Stimulated activated CD8-positive, alpha-beta memory T cell treated with anti-CD3 and anti-CD28 coated beads, Interleukin-12 subunit alpha, Interleukin-12 subunit beta, amount 100 ng/mL, for 1 hour (primary cell): ENCODE data around the gene HOXC6.

ENCODE experiments used
- DNase-seq: peaks from one replicate; pipeline ENCODE4 v3.0.0-alpha.2; 2020; ENCODE audit warnings: low read depth

Gene HOXC6

DNA sequence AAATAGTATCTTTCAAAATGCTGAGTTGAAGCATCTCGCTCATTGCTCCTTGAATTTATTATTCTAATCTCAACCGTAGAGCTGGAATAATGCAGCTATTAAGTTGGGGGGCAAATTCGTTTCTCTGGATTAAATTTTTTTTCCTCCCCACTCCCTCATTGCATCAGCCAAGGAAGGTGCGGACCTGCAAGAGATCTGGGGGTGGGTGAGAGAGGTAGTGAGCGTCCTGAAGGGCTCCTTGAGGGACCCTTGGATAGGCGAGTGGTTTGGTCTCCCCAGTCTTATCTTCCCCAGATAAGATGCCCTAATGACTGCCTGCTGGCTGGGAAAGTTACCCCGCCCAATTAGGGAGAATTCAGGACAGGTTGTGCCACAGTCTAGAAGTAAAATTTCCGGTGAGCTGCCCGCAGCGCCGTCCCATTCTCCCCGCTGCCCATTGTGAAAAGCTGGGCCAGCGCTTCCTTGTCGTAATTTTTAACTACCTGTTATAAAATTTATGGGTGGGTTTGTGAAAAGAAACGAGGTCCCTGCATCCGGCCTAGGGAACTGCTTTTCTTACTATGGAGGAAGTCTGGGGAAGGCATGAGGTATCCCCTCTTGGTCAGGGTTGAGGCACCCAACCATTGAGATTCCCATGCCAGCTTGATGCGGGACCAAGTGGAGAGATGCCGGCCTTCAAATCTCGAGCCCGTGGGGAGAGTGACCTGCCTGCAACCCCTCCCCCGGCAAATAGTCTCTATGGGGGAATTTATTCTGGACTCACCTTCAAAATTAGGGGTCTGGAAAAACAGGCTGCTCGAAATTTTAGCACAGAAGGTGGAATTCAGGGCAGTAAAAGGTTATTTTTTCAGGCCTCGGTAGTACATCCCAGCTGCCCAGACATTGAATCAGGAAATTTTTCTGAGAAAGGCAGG is 13.0 kb upstream of the HOXC6 start:
- DNase-seq = no peak

DNA sequence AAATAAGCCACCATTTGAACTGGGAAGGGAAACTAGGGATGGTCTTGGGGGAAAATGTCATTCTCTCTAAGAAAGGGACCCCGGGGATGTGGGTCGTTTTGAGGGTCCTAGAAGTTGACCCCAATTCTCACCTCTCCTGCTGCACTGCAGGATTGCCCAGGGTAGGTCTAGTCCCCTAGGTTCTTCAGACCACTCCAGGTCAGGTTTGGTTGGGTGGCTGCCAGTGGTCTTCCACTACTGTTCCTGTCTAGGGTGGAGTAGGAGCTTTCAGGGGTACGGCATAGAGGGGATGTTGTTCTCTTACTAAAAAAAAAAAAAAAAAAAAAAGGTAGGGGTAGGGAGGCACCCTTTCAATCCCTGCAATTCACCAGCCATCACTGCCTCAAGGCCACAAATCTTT is 12.2 kb upstream of the HOXC6 start:
- DNase-seq = no peak

DNA sequence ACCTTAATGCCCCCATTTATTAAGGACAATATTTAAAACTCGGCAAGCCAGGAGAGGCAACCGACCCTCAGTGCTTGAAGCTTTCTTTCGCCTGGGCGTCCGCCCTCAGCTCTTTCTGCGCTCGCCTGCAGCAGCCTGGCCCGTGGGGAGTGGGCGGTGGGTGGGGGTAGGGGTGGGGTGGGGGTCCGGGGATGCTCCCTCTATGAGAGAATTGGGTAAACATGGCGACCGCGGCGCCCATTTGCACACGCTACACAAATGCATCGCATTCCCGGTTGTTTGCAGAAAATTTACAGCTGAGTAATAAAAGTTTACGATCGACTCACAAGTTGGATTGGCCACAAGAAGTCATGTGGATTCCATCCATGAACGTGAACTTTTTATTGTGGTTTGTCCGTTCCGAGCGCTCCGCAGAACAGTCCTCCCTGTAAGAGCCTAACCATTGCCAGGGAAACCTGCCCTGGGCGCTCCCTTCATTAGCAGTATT is 11.7 kb upstream of the HOXC6 start:
- no peak for DNase-seq

DNA sequence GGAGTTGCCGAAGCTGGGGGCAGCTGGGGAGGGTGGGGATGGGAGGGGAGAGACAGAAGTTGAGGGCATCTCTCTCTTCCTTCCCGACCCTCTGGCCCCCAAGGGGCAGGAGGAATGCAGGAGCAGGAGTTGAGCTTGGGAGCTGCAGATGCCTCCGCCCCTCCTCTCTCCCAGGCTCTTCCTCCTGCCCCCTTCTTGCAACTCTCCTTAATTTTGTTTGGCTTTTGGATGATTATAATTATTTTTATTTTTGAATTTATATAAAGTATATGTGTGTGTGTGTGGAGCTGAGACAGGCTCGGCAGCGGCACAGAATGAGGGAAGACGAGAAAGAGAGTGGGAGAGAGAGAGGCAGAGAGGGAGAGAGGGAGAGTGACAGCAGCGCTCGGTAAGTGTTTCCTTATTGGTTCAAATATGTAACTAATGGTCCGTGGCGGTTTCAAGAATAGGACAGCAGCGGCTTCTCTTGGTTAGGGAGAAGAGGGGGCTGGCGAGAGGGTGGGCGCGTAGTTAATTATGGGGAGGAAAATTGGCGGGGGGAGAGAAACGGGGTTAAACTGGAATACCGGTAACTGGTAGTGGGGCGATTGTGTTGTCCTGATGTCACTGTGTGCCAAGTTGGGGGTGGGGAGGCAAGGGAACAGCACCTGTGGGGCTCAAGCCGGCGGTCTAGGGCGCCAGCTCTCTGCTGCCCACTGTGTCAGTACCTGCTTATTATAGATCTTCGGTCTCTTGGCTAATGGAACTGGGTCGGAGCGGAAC is 11.0 kb upstream of the HOXC6 start:
- DNase-seq = no peak

DNA sequence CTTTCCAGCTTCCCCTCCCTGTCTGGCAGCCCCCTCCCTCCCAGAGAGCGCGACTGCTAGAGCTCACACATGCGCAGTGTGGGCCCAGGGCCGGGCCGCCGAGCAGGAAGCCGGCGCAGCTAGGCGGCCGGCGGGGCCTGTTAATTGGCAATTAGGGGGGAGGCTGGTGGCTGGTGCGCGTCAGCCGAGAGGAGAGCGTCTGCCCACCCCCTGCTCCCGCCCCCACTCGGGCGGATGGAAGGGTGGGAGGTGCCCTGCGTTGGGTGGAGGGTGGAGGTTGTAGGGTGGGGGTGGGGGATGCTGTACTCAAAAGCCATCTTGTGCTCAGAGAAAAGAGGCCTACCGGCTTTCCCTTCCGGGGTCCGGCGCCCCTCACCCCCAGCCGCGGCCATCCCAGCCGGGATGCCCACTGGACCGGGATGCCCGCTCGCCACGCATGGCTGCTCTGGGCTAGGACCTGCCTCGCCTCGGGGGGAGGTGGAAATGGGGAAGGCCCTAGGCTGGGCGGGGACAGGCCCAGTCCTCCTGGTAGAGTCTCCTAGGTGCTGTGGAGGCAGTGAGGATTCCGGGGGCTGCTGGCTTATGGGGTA is 10.3 kb upstream of the HOXC6 start:
- peak; percentile 57 for DNase-seq

DNA sequence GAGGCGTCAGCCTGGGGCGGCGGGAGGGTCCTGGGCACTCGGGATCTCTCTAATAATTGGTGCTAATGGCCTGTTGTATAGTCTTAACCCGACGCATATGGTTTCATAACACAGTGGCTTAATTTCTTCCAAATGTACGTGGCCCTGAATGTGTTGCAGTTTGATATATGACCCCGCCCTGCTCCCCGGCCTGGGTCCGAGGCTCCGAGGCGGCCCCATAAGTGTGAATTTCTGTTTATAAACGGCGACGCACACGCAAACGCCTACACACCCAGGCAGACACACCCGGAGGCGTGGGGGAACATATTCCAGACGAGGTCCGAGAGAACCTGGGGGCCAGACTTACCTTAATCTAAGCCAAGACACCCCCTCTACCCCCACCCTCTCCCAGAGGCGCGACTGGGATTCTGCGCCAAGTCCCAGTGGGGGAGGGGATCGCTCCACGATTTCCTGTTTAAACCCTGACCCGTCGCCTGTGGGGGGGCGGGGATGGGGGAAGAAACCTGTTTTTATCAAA is 9.7 kb upstream of the HOXC6 start:
- no peak for DNase-seq

DNA sequence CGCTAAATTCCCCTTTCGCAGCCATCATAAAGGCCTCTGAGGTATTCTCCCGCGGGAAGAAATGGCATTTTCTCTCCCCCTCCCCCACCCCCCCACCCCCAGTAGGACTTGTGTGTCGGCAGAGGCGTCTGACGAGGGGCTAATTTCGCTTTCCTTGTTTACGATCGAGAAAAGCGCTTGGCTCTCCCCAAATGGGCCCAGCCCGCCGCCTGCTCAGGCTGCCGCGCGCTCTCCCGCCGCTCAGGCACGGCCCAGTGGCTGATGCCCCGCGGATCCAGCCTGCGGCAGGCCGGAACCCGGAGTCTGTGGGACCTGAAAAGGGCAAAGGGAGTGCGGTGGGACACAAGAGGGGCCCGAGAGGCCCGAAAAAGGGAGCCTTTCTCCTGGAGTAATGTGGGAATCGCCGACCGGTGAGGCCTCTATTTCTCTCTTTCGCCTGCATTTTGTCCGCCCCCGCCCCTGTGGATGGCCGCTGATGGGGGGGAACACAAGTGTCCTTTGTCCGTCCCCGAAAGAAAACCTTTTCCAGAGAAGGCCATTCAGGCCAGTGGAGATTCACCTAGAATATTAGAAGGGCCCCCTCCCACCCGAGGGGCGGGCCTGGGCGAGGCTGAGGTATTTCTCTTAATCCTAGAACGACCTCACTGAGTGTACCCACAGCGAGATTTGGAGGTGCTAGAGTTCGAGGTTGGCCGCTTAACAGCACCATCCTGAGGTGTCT is 9.0 kb upstream of the HOXC6 start:
- no peak for DNase-seq

DNA sequence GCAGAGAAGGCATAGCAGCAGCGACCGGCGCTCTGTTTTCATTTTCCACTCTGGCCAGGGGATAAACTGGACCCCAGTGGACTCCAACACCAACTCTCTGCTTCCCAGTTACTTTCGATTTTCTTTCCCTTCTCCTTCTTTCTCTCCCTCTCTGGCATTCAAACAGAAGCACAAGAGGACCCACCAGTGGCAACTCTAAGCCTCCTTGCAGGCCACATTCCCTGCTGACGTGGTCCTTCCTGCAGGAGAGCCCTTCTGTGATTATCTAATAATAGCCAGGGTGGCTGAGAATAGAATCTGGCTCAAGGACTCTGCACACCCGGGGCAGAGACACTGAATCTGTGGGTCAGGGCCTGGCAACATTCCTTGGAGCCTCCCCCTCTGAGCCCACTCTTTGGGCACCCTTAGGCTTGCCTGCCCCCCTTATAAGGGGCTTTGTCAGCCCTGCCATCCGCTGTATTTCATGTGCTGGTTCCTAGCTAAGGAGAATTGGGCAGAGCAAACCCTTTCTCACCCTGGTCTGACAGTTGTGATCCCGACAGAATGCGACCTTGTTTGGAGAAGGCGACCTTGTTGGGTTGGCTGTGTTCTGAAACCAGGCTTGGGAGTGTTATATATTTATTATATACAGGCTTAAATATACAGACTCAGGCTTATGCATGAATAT is 8.2 kb upstream of the HOXC6 start:
- DNase-seq = no peak

DNA sequence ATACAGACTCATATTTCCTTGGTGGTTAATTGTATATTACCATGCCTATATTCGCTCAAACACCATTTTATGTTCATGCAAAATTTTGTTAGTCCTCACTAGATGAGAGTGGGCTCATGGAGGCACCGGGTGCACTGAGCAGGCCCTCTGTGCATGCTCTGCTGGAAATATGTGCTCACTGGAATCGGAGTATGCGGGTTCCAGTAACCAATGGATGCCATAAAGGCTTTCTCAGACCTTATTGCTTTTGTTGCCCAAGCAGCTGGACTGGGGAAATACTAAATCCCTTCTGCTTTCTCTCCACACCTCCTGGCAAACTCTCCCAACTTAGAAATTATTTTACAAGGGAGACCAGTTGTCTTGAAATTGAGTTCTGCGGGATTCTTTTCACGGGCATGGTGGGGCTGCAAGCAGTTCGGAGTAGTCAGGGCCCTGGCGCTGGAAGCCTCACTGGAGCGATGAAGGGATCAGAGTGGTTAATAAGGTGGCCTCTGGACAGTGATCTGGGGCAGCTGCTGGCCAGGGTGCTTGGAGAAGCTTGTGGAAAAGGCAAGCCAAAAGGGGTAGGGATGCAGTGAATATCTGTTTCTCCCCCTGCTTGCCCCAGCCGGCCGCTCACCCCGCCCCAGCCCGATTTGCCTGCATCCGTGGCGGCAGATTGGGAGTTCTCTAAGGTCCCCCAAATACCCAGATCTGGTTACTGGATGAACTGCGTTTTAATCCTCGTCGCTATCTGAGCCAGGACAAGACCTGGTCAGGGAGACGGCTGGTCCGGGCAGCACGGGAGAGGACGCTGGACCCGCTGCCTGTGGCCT is 7.4 kb upstream of the HOXC6 start:
- no peak for DNase-seq

DNA sequence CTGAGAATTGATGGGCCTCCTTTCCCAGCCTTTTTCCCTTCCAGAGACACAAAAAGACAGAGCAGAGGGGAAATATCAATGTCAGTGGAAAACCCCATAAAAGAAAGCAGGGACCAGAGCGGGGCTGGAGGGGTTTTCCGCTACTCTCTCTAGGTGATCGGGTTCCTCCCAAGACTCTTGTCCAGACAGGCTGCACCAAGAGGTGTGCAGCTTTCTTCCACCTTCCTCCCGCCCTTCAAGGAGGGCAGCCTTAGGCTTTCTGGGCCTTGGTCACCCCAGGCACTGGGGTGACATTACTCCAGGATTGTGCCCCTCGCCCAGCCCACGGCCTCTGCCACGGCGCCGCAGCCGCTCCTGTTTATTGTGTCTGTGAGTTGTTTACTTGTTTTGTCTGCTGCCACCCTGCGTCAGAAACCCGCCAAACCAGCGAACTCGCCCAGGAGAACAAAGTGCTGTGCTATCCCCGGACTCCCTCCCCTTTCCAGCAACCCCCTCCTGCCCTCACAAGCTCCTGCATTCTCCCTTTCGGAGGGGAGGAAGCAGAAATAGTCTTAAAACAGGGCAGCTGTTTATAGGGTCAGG is 6.7 kb upstream of the HOXC6 start:
- no peak for DNase-seq

DNA sequence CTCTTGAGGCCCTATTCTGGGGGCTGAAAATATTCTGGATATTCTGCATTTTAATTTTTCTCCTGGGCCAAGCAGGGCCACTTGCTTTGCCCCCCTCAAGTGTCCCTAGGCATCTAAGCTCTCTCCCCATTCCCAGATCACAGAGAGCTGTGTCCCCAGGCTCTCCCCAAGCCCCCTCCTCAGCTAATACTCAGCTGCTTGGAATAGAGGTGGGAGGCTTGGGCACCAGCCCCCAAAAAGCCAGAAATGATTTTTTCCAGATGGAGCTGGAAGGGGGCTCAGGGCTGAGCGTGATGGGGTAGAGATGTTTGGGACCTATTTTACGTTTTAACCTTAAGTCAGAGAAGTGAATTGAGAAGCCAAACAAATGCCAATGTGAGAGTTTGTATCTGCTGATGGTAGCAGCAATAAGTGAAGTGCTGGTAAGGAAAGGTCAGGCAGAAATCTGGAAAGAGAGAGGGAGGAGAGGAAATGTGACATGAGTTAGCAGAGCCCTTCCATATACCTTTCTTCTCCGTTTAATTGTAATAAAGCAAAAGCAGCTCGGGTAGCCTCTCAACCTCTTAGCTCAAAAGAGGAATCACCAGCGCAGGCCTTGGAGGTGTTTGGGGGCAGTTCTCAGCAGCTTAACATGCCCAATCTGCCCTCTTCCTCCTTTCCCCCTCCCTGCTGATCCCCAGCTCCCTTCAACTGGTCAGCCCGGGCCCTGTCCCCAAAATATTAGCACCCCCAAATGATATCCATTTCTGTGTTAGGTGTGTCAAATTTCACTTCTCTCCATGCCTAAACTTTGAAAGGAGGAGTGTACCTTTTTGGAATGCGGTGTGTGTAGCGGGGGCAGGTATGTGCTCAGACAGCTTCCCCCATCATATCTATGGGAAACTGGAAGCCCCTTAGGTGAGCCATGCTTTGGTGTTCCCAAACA is 5.0 kb upstream of the HOXC6 start:
- DNase-seq = no peak

DNA sequence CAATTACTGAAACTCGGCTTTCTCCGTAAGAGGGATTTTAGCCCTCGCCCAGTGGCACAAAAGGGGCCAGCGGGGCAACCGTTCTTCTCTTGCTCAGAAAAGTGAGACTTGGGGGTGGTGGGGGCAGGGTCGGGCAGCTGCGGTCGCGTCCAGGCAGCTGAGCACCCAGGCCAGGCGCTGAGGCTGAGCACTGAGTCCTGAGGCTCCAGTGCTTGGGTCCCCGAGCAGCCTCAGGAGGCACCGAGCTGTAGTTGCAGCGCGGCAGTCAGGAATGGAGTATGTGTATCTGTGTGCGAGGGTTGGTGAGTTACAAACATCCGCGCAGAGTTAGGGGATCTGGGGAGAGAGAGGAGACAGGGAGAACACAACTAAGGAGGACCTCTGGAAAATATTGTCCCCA is 4.1 kb upstream of the HOXC6 start:
- no peak for DNase-seq

DNA sequence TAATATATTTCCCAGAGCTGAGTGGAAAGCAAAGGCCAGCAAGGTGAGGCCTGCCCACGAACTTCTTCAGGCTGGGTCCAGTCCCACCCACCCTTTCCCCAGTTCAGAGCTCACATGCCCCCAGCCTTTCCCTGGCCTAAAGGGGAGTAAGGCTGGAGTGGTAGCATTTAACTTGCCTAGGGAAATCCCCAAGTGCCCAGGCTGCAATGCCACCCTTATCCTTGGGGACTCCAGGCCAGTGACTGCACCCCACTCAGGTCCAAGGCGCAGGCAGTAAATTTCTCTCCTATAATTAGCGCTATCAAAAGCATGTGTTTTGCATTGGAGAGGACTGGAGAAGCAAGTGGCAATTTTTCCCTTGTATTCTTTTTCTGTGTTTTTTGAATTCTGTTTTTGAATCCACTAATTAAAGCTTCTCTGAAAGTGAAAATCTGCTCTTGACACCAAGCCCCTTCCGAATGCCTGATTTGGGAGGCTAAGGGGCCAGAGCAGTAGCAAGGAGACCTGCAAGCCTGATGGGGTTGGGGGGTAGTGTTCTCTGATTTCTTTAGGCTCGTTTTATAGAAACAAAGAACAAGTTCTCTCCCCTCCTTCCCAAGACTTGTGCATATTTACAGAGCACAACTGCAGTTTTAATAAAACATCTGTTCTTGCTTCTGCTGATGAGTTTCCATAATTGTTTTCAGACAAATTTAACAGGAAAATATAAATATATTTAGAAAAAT is 3.5 kb upstream of the HOXC6 start:
- DNase-seq = no peak

DNA sequence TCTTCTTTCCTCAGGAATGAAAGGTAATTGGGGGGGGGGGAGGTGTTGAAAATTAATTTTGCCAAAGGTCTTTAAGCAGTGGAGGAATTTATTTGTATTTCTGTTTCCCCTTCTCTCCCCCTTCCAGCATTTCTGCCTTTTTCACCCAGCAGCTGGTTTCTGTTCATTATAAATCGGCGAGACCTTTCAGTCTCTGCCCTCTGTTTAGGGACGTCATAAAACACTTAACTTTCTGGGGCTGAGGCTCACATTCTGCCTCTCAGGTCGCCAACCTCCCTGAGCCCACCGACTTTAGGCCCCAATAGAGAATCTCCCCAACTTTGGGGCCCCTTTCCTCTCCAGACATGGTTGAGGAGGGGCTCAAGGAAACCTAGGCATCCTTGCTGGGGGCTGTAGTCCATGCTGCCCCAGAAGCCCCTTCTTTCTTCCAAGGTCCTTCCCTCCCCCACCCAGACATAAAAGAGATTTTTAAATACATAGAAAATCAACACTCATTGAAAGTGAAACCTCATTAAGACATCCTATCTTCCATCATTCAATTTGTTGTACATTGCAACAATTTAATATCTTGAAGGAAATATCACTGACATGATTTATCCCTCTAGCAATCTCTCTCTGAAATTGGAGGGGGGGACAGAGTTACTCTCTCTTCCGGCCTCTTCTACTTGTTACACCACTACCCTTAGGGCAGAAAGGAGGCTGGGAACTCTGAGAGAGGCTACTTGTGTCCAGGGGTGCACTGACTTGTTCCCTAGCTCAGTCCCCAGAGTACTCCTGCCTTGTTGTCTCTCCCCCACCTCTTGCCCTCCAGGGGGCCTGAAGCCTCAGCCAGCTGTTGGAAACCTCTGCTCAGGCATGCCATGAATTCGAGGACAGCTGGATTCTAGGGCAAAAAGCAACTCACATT is 2.5 kb upstream of the HOXC6 start:
- DNase-seq = no peak

DNA sequence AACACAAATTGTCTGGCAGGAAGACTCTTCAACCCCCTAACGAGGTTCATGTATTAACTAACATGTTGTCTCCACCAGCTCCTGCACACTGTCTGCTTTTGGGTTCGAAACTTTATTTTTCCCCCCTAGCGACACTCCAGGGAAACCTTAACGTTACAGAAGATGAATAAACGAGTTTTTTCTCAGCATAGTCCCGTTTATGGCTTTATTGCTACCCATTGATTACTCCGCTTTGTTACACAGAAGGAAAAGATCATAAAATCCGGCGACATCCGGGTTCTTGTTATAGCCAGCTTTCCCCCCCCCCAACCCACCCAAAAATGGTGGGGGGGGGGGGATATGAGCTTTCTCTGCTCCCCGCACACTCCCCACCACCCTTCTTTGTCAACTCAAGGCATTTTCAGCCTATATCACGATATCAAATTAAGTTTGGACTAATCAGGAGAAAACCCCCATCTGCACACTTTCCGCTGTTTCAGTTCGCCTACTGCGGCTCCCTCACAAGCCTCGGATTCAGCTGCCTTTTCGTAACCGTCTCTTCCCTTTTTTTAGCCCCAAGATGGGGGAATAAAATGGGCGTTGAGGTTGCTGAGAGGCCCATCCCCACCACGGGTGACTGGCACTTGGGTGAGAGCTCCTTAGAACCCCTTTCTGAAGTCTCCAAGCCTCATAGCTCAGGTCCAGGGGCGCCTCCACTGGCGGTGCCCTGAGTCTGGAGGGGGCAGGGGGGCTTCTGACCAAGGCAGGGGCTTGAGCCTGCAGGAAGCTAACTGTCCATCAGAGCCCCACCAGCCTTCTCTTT is 1.4 kb upstream of the HOXC6 start:
- no peak for DNase-seq

DNA sequence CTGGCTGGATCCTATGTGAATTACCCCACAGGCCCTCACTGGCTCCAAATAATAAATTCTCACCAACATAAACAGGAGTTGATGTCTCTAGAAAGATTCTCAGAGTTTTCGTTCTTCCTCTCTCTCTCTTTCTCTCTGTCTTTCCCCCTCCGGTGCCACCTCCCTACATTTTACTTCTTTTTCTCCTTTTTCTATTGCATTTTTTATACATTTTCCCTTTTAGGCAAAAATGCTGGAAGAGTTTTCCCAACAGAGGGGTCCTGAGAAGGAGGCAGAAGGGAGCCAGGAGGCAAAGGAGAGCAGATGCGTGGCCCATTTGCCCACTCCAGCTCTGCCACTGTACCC is 826 bp upstream of the HOXC6 start:
- DNase-seq = no peak
